GM12891 (cell line): ENCODE measurements around the gene LYPD1.

Source experiments
- DNase-seq: peaks from one replicate; pipeline ENCODE4 v3.0.0; 2011; ENCODE audit warnings: low spot score; ENCODE audit not compliant: insufficient read length
- FAIRE-seq: peaks from 2 replicates; lab custom pipeline; 2011; peaks lifted over from hg19 to GRCh38; lab: Jason Lieb, UNC
- PAX5 ChIP-seq: IDR thresholded peaks from 2 replicates; pipeline ENCODE4 v1.6.1; 2011; ENCODE audit warnings: low read length, moderate library complexity, mild to moderate bottlenecking; ENCODE audit not compliant: insufficient read depth, severe bottlenecking
- POLR2A ChIP-seq: IDR thresholded peaks from 2 replicates; pipeline ENCODE4 v1.6.1; 2011; ENCODE audit warnings: low read depth, low read length, control low read depth
- POLR2AphosphoS5 ChIP-seq: IDR thresholded peaks from 2 replicates; pipeline ENCODE4 v1.6.1; 2011; ENCODE audit warnings: low read depth, low read length, control low read depth
- POU2F2 ChIP-seq: IDR thresholded peaks from 2 replicates; pipeline ENCODE4 v1.6.1; 2011; ENCODE audit warnings: low read depth, mild to moderate bottlenecking, control low read depth, low read length, moderate library complexity
- SPI1 ChIP-seq: IDR thresholded peaks from 2 replicates; pipeline ENCODE4 v1.6.1; 2011; ENCODE audit warnings: low read depth, low read length, control low read depth
- TAF1 ChIP-seq: IDR thresholded peaks from 2 replicates; pipeline ENCODE4 v1.6.1; 2011; ENCODE audit warnings: low read depth, low read length, control low read depth

Gene LYPD1

GRCh38 chr2:132611719-132612118 is 58.3 kb downstream of the LYPD1 start:
- no peak for DNase-seq
- TF ChIP-seq POLR2A (no peak), SPI1 (no peak), PAX5 (no peak), POLR2AphosphoS5 (no peak), TAF1 (no peak), POU2F2 (no peak)
- FAIRE-seq = no peak

- TF ChIP-seq POLR2AphosphoS5 (no peak), SPI1 (no peak), TAF1 (no peak), POU2F2 (no peak), PAX5 (no peak), POLR2A (no peak)
- DNase-seq = no peak
- FAIRE-seq = no peak
Observed at GRCh38 chr2:132609101-132609890, 60.7 kb downstream of the LYPD1 start.

GRCh38 chr2:132608311-132608710 is 61.7 kb downstream of the LYPD1 start:
- no peak for TF ChIP-seq POLR2A
- no peak for TF ChIP-seq TAF1
- TF ChIP-seq PAX5 = no peak
- no peak for TF ChIP-seq POLR2AphosphoS5
- TF ChIP-seq SPI1 = no peak
- TF ChIP-seq POU2F2 = no peak
- FAIRE-seq (no peak), DNase-seq (no peak)

- FAIRE-seq = no peak
- DNase-seq = no peak
- TF ChIP-seq POLR2A (no peak), SPI1 (no peak), PAX5 (no peak)
Observed at GRCh38 chr2:132607426-132608090, 62.4 kb downstream of the LYPD1 start.

GRCh38 chr2:132606649-132607048 is 63.4 kb downstream of the LYPD1 start:
- no peak for TF ChIP-seq POLR2AphosphoS5
- TF ChIP-seq PAX5 = no peak
- no peak for TF ChIP-seq TAF1
- TF ChIP-seq SPI1 = no peak
- no peak for TF ChIP-seq POU2F2
- no peak for TF ChIP-seq POLR2A
- no peak for DNase-seq
- FAIRE-seq = no peak

GRCh38 chr2:132605236-132606180 is 64.5 kb downstream of the LYPD1 start:
- FAIRE-seq (no peak), DNase-seq (no peak)
- TF ChIP-seq POU2F2 = no peak
- TF ChIP-seq POLR2A = no peak
- no peak for TF ChIP-seq PAX5
- TF ChIP-seq POLR2AphosphoS5 = no peak

- TF ChIP-seq POLR2A = no peak
- TF ChIP-seq POU2F2 = no peak
- no peak for TF ChIP-seq SPI1
- no peak for TF ChIP-seq TAF1
- FAIRE-seq = no peak
- DNase-seq = no peak
Observed at GRCh38 chr2:132604561-132604960, 65.4 kb downstream of the LYPD1 start.

GRCh38 chr2:132599556-132599955 is 70.4 kb downstream of the LYPD1 start:
- TF ChIP-seq SPI1 = no peak

GRCh38 chr2:132598536-132598935 is 71.5 kb downstream of the LYPD1 start:
- DNase-seq (no peak), FAIRE-seq (no peak)
- TF ChIP-seq POLR2AphosphoS5 = no peak
- TF ChIP-seq TAF1 = no peak
- no peak for TF ChIP-seq POLR2A
- no peak for TF ChIP-seq POU2F2
- no peak for TF ChIP-seq SPI1
- TF ChIP-seq PAX5 = no peak

More at GRCh38 chr2:132599556-132599955, 70.4 kb downstream of the LYPD1 start:
- FAIRE-seq (no peak), DNase-seq (no peak)

GRCh38 chr2:132597831-132598230 is 72.2 kb downstream of the LYPD1 start:
- DNase-seq (no peak), FAIRE-seq (no peak)
- TF ChIP-seq TAF1 = no peak
- no peak for TF ChIP-seq POU2F2
- no peak for TF ChIP-seq POLR2A
- TF ChIP-seq POLR2AphosphoS5 = no peak
- TF ChIP-seq SPI1 = no peak
- TF ChIP-seq PAX5 = no peak

- FAIRE-seq (no peak), DNase-seq (no peak)
- no peak for TF ChIP-seq POLR2A
- no peak for TF ChIP-seq POLR2AphosphoS5
- TF ChIP-seq PAX5 = no peak
- no peak for TF ChIP-seq SPI1
- TF ChIP-seq TAF1 = no peak
- TF ChIP-seq POU2F2 = no peak
Observed at GRCh38 chr2:132597166-132597565, 72.8 kb downstream of the LYPD1 start.
